GM19023 (cell line): Measurements from ENCODE around the gene MTHFD2.
"Not testable (repeated sequence)": the region's sequence is repeated elsewhere in the genome, so short reads cannot be mapped to it uniquely, and the experiment has no call there.

Source experiments
- ATAC-seq: cut with Tn5 transposase; IDR thresholded peaks from one replicate; pipeline ENCODE4 v1.9.1; 2021; ENCODE audit warnings: mild to moderate bottlenecking, moderate library complexity; ENCODE audit not compliant: unreplicated experiment

The MTHFD2 gene

GRCh38 chr2:74226648-74227213 is 28.3 kb downstream of the MTHFD2 start:
- ATAC-seq = no peak

DNA sequence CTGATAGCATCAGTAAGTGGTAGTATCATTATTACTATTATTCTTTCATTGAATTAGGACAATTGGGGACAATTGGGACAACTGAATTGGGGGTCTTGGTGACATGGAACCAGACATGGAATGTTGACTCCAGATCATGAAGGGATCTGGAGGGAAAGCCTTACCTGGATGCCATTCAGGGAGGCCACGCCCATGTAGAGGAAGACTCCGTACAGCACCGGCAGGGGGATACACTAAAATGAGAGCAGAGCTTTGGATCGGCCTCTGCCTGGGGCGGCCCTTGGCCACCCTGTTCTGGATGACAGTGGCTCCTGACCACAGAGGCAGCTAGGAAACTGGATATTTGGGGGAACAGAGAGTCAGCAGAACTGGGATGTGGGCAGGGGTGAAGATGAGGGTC is 29.2 kb downstream of the MTHFD2 start:
- no peak for ATAC-seq

DNA sequence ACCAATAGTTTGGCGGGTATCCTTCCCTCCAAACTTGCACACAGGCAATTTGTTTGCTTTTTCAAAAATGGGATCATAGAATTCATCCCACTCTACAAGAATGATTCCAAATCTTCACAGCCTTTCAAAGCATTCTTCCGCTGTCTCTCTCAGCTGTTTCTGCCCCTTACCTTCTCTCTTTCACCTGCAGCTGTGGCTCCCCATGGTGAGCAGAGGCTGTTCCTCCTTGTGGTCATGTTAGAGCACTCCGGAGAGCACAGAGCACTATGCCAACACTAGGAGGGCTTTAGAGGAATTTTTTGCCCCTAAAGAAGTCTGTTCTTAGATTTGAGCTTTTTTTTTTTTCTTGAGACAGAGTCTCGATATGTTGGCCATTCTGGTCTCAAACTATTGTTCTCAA is 30.4 kb downstream of the MTHFD2 start:
- no peak for ATAC-seq

GRCh38 chr2:74229865-74230264 is 31.4 kb downstream of the MTHFD2 start:
- ATAC-seq = not testable (repeated sequence)

DNA sequence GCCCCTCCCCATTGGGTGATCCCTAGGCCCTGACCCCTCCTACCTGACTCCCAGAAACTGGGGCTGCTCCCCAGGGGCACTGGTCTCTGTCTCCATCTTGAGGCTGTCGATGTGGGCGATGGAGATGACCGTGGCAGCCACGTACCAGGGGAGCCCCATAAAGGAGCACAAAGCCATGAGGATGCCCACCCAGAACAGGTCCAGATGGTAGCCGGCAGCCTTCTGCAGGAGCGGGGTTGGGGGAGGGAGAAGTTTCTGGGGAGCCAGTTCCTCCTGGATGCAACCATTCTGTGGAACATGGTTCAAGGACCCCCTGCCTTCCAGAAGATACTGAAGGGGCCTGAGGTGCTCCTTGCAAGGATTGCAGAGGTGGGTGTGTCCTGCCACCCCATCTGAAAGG is 34.0 kb downstream of the MTHFD2 start:
- no peak for ATAC-seq

- no peak for ATAC-seq
Observed at GRCh38 chr2:74233648-74234047, 35.2 kb downstream of the MTHFD2 start.

DNA sequence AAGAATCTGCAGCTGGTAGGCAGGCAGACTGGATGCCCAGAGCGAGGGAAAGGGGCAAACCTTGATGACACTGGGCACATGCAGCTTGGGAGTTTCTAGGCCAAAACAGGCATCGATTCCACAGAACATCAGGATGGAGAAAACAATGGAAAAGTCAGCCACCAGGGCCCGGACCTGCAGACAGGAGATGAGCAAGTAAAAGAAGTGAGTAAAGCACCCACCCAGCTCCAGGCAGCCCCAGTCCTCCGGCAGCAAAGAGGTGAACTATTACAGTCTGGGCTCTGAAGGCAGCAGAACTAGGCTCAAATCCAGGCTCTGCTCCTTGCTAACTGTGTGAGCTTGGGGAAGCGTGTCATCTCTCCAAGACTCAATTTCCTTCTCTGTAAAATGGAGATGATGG is 36.6 kb downstream of the MTHFD2 start:
- no peak for ATAC-seq

- ATAC-seq = no peak
Observed at GRCh38 chr2:74238879-74239278, 40.5 kb downstream of the MTHFD2 start.

- ATAC-seq = no peak
Observed at GRCh38 chr2:74239346-74239745, 40.9 kb downstream of the MTHFD2 start.

DNA sequence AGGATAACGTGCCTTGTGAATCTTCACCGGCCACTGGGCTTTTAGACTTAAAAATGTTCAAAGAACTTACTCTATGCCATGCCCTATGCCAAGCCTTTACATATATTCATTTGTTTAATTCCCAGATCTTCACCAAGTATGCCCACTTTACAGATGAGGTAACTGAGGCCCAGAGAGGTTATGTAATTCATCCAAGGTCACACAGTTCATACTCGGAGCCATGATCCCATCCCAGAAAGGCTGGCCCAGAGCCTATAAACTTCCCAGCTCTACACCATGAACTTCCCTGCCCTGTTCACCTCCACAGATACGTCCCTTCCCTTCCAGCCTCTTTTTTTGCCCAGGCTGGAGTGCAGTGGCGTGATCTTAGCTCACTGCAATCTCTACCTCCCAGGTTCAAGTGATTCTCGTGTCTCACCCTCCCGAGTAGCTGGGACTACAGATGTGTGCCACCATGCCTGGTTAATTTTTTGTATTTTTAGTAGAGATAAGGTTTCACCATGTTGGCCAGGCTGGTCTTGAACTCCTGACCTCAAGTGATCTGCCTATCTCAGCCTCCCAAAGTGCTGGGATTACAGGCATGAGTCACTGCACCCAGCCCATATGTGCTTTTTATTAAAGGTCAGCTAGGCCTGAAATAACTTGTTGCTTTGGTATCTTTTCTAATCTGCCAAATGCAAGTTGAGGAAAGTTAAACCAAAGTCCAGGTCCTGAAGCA is 44.1 kb downstream of the MTHFD2 start:
- no peak for ATAC-seq

DNA sequence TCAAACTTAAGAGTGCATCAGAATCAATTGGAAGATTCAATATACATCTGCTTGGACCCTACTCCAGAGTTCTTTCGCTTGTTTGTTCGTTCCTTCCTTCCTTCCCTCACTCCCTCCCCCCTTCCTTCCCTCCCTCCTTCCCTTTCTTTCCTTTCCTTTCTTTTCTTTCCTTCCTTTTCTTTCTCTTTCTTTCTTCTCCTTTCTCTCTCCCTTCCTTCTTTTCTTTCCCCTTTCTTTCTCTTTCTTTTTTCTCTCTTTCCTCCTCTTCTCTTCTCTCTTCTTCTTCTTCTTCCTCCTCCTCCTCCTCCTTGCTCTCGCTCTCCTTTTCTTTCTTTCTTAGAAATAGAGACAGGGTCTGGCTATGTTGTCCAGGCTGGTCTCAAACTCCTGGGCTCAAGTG is 45.9 kb downstream of the MTHFD2 start:
- no peak for ATAC-seq

- ATAC-seq = no peak
Observed at GRCh38 chr2:74246496-74247195, 48.2 kb downstream of the MTHFD2 start.

DNA sequence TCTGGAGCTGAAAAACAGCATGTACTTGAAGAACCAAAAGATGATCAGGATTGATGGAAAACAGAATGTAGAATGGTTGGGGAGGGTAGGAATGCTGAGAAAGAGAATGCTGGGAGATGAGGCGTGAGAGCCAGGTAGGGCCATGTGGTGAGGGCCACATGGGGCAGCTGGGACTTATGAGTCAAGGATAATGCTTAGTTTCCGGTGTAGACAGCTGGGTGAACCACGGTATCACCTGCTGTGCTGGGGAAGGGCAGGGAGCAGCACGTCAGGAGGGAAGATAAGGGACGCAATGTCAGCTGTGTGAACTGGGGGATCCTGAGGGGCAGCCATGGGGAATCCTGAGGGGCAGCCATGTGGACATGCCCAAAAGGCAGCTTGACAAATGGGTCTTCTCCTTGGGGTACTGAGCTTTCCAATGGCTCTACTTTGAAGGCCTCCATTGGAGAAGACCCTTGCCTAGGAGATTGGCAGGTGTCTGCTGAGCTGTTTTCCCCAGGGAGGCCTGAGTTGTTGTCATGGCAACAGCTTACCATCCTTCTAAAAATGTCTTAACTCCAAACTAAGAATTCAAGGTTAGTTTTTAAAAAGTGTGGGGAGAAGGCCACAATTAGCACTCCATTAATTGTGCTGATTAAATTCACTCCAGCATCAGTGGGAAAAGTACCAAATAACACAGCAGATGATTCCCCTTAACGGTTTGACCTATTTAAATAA is 51.1 kb downstream of the MTHFD2 start:
- no peak for ATAC-seq

GRCh38 chr2:74250189-74250631 is 51.8 kb downstream of the MTHFD2 start:
- ATAC-seq = no peak

- ATAC-seq = no peak
Observed at GRCh38 chr2:74252036-74252435, 53.6 kb downstream of the MTHFD2 start.

DNA sequence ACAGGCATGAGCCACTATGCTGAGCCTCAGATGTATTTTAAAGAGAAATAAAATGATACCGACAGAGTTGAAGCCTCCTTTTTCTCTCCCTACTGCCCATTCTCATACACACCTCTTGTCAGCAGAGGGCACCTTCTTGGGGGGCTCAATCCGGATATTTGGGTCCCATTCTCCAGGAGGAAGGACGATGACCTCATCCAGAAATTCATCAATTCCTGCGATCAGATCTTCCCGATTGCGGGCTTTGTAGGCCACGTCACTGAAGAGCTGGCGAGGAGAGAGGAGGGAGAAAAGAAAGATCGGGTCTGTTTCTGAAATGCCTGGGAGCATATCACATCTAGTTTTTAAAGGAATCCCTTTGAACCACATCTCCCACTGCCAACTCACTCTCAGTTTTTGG is 54.4 kb downstream of the MTHFD2 start:
- ATAC-seq = no peak

- ATAC-seq = no peak
Observed at GRCh38 chr2:74253306-74253970, 55.0 kb downstream of the MTHFD2 start.

DNA sequence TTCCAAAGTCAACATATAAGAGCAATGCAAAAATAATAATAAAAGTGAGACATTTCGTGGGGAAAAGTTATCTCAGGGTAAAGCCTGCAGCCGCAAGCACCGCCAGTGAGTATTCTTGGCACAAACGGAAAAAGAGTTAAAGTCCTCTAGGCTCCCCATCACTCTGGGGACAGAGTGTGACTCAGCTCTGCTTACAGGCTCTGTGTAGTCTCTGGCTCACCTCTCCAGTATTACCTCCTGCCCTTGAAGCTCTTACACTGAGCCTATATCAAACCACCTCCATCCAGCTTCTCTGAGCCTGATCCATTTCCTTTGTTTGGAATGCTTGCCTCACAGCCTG is 55.5 kb downstream of the MTHFD2 start:
- ATAC-seq = no peak

GRCh38 chr2:74255660-74256213 is 57.3 kb downstream of the MTHFD2 start:
- ATAC-seq = no peak

- ATAC-seq = no peak
Observed at GRCh38 chr2:74259191-74259590, 60.8 kb downstream of the MTHFD2 start.

DNA sequence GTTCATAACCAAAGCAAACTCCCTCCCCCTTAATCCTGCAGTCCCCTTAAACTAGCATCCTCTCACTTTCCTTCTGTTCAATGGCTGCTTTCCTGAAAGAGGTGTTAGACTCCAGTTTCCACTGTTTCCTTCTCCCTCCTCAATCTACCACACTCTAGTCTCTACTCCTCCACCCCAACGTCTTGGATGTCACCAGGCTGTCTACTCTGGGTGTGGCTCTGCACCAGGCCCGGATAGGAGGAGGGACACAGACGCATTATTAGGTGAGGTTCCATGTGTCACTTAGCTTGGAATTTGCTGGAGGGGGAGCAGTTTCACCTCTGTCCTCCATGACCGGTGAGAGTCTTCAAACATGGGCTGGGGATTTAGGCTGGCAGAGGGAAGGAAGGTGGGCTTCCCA is 61.3 kb downstream of the MTHFD2 start:
- ATAC-seq = no peak
